T-cell (primary cell): ENCODE data around the gene ARID3A. TPM values are rescaled to one million over a fixed set of nuclear protein-coding genes. Genes with fewer than 3 reads are reported as not detected.
"Not testable (repeated sequence)": the region's sequence is repeated elsewhere in the genome, so short reads cannot be mapped to it uniquely, and the experiment has no call there.

Experiments
- ATAC-seq, 4 experiments: fragments of 200-7000 bp in 3 of 4; fragments of 150-1000 bp in 1 of 4; cut with Tn5 transposase; replicated peaks in 1 of 4; 1 replicate in 3 of 4; 2 replicates in 1 of 4; pipeline ENCODE4 v1.10.0; 2021; ENCODE audit warnings: moderate library complexity in 3 of 4, mild to moderate bottlenecking in 2 of 4, moderate number of reproducible peaks in 1 of 4
- CTCF ChIA-PET, 2 donors: fragments of 300-600 bp; sonication (Branson Sonifier 250); formaldehyde crosslinking; loops; one replicate each; lab custom pipeline; 2022; ENCODE audit warnings: antibody characterized with exemption in 2 of 2; lab: Charles Lee
- POLR2A ChIA-PET, 2 donors: fragments of 300-600 bp; sonication (Branson Sonifier 250); formaldehyde crosslinking; loops; one replicate each; lab custom pipeline; 2022; ENCODE audit warnings: antibody characterized with exemption in 2 of 2; lab: Charles Lee
- DNase-seq, 35 experiments: peaks; one replicate each; pipeline versions ENCODE4 v3.0.0 to v3.0.0-alpha.2; 2013 to 2023
- H3K27ac ChIP-seq: one replicate; pipeline ENCODE4 v1.5.1; 2013; ENCODE audit warnings: low read length
- H3K27me3 ChIP-seq, 2 experiments: replicated peaks in 1 of 2; 1 replicate in 1 of 2; 2 replicates in 1 of 2; pipeline versions ENCODE4 v1.6.1 to v1.7.0; 2013; ENCODE audit warnings: low read length in 1 of 2, mixed read lengths in 1 of 2; ENCODE audit not compliant: control insufficient read depth in 2 of 2, insufficient read depth in 2 of 2; ENCODE audit errors: extremely low read depth in 1 of 2
- H3K36me3 ChIP-seq, 2 donors: 1 replicate in 1 of 2; 2 replicates in 1 of 2; pipeline versions ENCODE4 v1.6.1 to v1.7.0; 2013; ENCODE audit warnings: low read length in 1 of 2; ENCODE audit not compliant: control insufficient read depth in 2 of 2, insufficient read depth in 1 of 2; ENCODE audit errors: extremely low read depth in 1 of 2
- H3K4me1 ChIP-seq, 2 experiments: 1 replicate in 1 of 2; 2 replicates in 1 of 2; pipeline versions ENCODE4 v1.6.1 to v1.7.0; 2013; ENCODE audit warnings: low read length in 2 of 2, mixed read lengths in 1 of 2; ENCODE audit not compliant: insufficient read depth in 2 of 2, control insufficient read depth in 1 of 2; ENCODE audit errors: extremely low read depth in 1 of 2
- H3K4me3 ChIP-seq, 2 donors: 1 replicate in 1 of 2; 2 replicates in 1 of 2; pipeline versions ENCODE4 v1.5.1 to v1.7.0; 2013; ENCODE audit warnings: mild to moderate bottlenecking in 2 of 2, low read length in 1 of 2, moderate library complexity in 1 of 2; ENCODE audit not compliant: control insufficient read depth in 1 of 2; ENCODE audit errors: extremely low read depth in 1 of 2
- H3K9me3 ChIP-seq: 2 replicates; pipeline ENCODE4 v1.7.0; 2013
- H3K27ac Mint-ChIP-seq, 2 donors: one replicate each; pipeline ENCODE4 v1.8.0; 2020 to 2021; ENCODE audit warnings: mild to moderate bottlenecking in 2 of 2, mixed read lengths in 2 of 2
- H3K27me3 Mint-ChIP-seq, 2 donors: one replicate each; pipeline ENCODE4 v1.8.0; 2021 to 2022; ENCODE audit warnings: mixed read lengths in 2 of 2
- H3K36me3 Mint-ChIP-seq: one replicate; pipeline ENCODE4 v1.8.0; 2021; ENCODE audit warnings: mixed read lengths
- H3K4me1 Mint-ChIP-seq, 3 donors: one replicate each; pipeline ENCODE4 v1.8.0; 2020 to 2022; ENCODE audit warnings: mixed read lengths in 3 of 3, mild to moderate bottlenecking in 1 of 3
- H3K4me3 Mint-ChIP-seq, 3 donors: one replicate each; pipeline ENCODE4 v1.8.0; 2020 to 2022; ENCODE audit warnings: mild to moderate bottlenecking in 3 of 3, mixed read lengths in 3 of 3, moderate library complexity in 3 of 3
- H3K9me3 Mint-ChIP-seq, 3 donors: one replicate each; pipeline ENCODE4 v1.8.0; 2020 to 2022; ENCODE audit warnings: mixed read lengths in 3 of 3
- WGBS: methylation state at CpG from one replicate; pipeline ENCODE4 v1.1.5; 2013; ENCODE audit warnings: missing lambda C conversion rate; ENCODE audit not compliant: insufficient coverage; 5-methylcytosine and 5-hydroxymethylcytosine counted together
- total RNA-seq, 35 experiments: library from RNA in 6 of 35; stranded (reverse) in 6 of 35; fragments of 120-200 nt in 1 of 35; gene quantifications; one replicate each; pipeline versions ENCODE4 v1.2.1 to v1.2.4 and lab custom pipeline; 2013 to 2026

ARID3A gene
- total RNA-seq (10 to 100 TPM in 4 of 5 donors, 1 to 10 TPM in 1; 9.8 to 13.2 (median 12.0) TPM), total RNA-seq (lab: John Stamatoyannopoulos, UW) (2.0 to 36.0 (median 10.6) reads per million in 29 experiments)
- 5.2 TPM for total RNA-seq (2013)

- ChIA-PET POLR2A (no interaction called here), CTCF (no interaction called here)
- Histone ChIP-seq H3K4me3 (peak within 1 kb of the TSS; percentile 81 to 82), H3K9me3 (no peaks in the 10 kb centered on the region), H3K27ac (peak within 1 kb of the TSS; percentile 65), H3K36me3 (no peaks in the 10 kb centered on the region), H3K4me1 (peaks cover 0 to 48% of the 10 kb centered on the region in 2 experiments), H3K27me3 (no peaks in the 10 kb centered on the region)
- no peaks in the 10 kb centered on the region for H3K36me3 Mint-ChIP-seq
- no peaks in the 10 kb centered on the region for H3K27me3 Mint-ChIP-seq
- H3K27ac Mint-ChIP-seq: peak within 1 kb of the TSS; percentile 39 to 66
- no peaks in the 10 kb centered on the region for H3K9me3 Mint-ChIP-seq
- peaks cover 14 to 17% (median 17%) of the 10 kb centered on the region in 3 donors for H3K4me1 Mint-ChIP-seq
- H3K4me3 Mint-ChIP-seq: peak within 1 kb of the TSS; percentile 74 to 78 (median 78)
- ATAC-seq (peak; percentile 73 to 78 (median 77)), DNase-seq (peak in 32 of 35 experiments; percentile 49 to 83 (median 65))
- WGBS: 0% methylated on average over 63 of the region's 97 CpGs
These were observed at the start of gene ARID3A for GRCh38 chr19:925526-926322. Gene ARID3A (plus strand): TSS chr19:926035. CDS start chr19:929529, 3,494 bp downstream.

- Histone ChIP-seq H3K27me3 (no peaks in the 10 kb centered on the region), H3K36me3 (peaks cover 15 to 20% of the 10 kb centered on the region in 2 donors), H3K4me1 (peaks cover 2 to 30% of the 10 kb centered on the region in 2 experiments), H3K4me3 (no peak overlapping the region), H3K27ac (no peak overlapping the region), H3K9me3 (no peaks in the 10 kb centered on the region)
- no peak overlapping the region for H3K27ac Mint-ChIP-seq
- ATAC-seq: no peak
- no peak for DNase-seq
- WGBS: 90% methylated on average over 8 of the region's 18 CpGs
- H3K4me3 Mint-ChIP-seq: no peak overlapping the region
- H3K27me3 Mint-ChIP-seq: no peaks in the 10 kb centered on the region
- CTCF ChIA-PET: interaction anchor here in 1 of 2 donors (1.4 kb wide), 1 partner anchor 13 kb away, joined by 3 read pairs; no protein-coding TSS in a partner anchor
- no peaks in the 10 kb centered on the region for H3K9me3 Mint-ChIP-seq
- H3K4me1 Mint-ChIP-seq: peaks cover 10 to 15% (median 12%) of the 10 kb centered on the region in 3 donors
- POLR2A ChIA-PET: no interaction called here
- H3K36me3 Mint-ChIP-seq: peaks cover 14% of the 10 kb centered on the region
These were observed 49.7 kb upstream of the ARID3A start for GRCh38 chr19:876089-876488.

- peaks cover 22 to 25% of the 10 kb centered on the region in 2 donors for H3K36me3 ChIP-seq
- CTCF ChIA-PET: no interaction called here
- H3K27me3 Mint-ChIP-seq: no peaks in the 10 kb centered on the region
- peaks cover 2 to 24% of the 10 kb centered on the region in 2 experiments for H3K4me1 ChIP-seq
- peaks cover 11% of the 10 kb centered on the region for H3K36me3 Mint-ChIP-seq
- POLR2A ChIA-PET: interaction anchor here in 1 of 2 donors (0.6 kb wide), 1 partner anchor 29 kb away, joined by 4 read pairs; no protein-coding TSS in a partner anchor
- H3K4me1 Mint-ChIP-seq: peaks cover 9 to 12% (median 10%) of the 10 kb centered on the region in 3 donors
- H3K9me3 ChIP-seq: no peaks in the 10 kb centered on the region
- WGBS: 89% methylated on average over 29 of the region's 29 CpGs
- H3K27ac Mint-ChIP-seq: no peak overlapping the region
- DNase-seq: no peak
- H3K27me3 ChIP-seq: no peaks in the 10 kb centered on the region
- H3K9me3 Mint-ChIP-seq: no peaks in the 10 kb centered on the region
- H3K4me3 Mint-ChIP-seq: no peak overlapping the region
- no peak overlapping the region for H3K27ac ChIP-seq
- ATAC-seq: no peak
- no peak overlapping the region for H3K4me3 ChIP-seq
These were observed 49.0 kb upstream of the ARID3A start for GRCh38 chr19:876780-877314.

GRCh38 chr19:877992-878660, 47.7 kb upstream of the ARID3A start:
- H3K9me3 ChIP-seq, H3K27ac ChIP-seq, H3K4me1 Mint-ChIP-seq, H3K9me3 Mint-ChIP-seq, H3K4me3 Mint-ChIP-seq, H3K27me3 Mint-ChIP-seq, ATAC-seq, H3K27ac Mint-ChIP-seq, H3K4me3 ChIP-seq, DNase-seq, H3K27me3 ChIP-seq: not testable (repeated sequence)
- H3K4me1 ChIP-seq: peaks cover 0 to 16% of the 10 kb centered on the region in 2 experiments
- peaks cover 11% of the 10 kb centered on the region for H3K36me3 Mint-ChIP-seq
- ChIA-PET POLR2A (interaction anchor here in 1 of 2 donors (0.6 to 1.2 kb wide), 2 partner anchors 12 to 182 kb away, joined by 3 read pairs; no protein-coding TSS in a partner anchor), CTCF (interaction anchor here (0.6 to 1.0 kb wide), 3 partner anchors 78 to 124 kb away, joined by 5 to 9 read pairs (median 5); no protein-coding TSS in a partner anchor)
- H3K36me3 ChIP-seq: peaks cover 22 to 37% of the 10 kb centered on the region in 2 donors
- WGBS: 77% methylated on average over 12 of the region's 23 CpGs

- H3K9me3 Mint-ChIP-seq, H3K4me1 ChIP-seq, H3K27ac ChIP-seq, DNase-seq, H3K27me3 Mint-ChIP-seq, H3K27ac Mint-ChIP-seq, H3K4me3 ChIP-seq, ATAC-seq, H3K4me3 Mint-ChIP-seq, H3K27me3 ChIP-seq, H3K9me3 ChIP-seq, H3K4me1 Mint-ChIP-seq: not testable (repeated sequence)
- WGBS: 93% methylated on average over 15 of the region's 24 CpGs
- peaks cover 13% of the 10 kb centered on the region for H3K36me3 Mint-ChIP-seq
- peaks cover 20 to 45% of the 10 kb centered on the region in 2 donors for H3K36me3 ChIP-seq
- CTCF ChIA-PET: interaction anchor here (0.6 to 1.1 kb wide), 4 partner anchors 8 to 124 kb away, joined by 3 to 9 read pairs (median 6); no protein-coding TSS in a partner anchor
- POLR2A ChIA-PET: interaction anchor here in 1 of 2 donors (0.6 to 1.2 kb wide), 2 partner anchors 13 to 181 kb away, joined by 3 read pairs; no protein-coding TSS in a partner anchor
These were observed 46.9 kb upstream of the ARID3A start for GRCh38 chr19:878751-879561.
